Camera-type eye (tissue), 1 donor: ENCODE measurements around the gene UBAC1. TPM values are rescaled to one million over a fixed set of nuclear protein-coding genes. Genes with fewer than 3 reads are reported as not detected.

Source experiments
- total RNA-seq: library from RNA; depleted of rRNA; stranded (reverse); fragments of >200 nt; gene quantifications from one replicate; pipeline ENCODE4 v1.2.3, GENCODE V29; 2014

Gene UBAC1, protein sequence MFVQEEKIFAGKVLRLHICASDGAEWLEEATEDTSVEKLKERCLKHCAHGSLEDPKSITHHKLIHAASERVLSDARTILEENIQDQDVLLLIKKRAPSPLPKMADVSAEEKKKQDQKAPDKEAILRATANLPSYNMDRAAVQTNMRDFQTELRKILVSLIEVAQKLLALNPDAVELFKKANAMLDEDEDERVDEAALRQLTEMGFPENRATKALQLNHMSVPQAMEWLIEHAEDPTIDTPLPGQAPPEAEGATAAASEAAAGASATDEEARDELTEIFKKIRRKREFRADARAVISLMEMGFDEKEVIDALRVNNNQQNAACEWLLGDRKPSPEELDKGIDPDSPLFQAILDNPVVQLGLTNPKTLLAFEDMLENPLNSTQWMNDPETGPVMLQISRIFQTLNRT
- total RNA-seq, result 39.9 TPM

DNA sequence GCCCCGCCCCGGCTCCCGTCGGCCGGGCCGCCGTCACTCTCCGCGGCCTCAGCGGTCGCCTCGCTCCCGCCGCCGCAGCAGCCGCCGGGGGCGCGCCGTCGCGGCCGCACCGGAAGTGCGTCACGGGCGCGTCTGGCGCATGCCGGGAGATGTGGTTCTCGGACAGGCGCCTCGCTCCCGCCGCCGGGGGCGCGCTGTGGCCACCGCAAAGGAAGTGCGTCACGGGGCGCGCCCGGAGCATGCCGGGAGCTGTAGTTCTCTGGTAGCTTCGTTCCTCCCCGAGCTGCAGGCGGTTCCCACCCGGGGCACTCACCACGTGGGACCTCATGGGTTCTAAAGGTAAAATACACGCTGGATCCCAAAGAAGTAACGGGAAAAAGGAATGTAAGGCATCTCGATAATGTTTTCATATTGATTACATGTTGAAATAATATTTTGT is at the start of gene UBAC1:
Gene UBAC1 (minus strand): TSS at position 97 of the 439 bp plus-strand sequence. CDS start 211 bp downstream, outside the sequence.

GRCh38 chr9:135907431-135908092 is 53.6 kb downstream of the UBAC1 start, which contains the start of gene CAMSAP1:
CAMSAP1 (minus strand) TSS chr9:135907546; CDS start chr9:135907159, 387 bp downstream.

Other genes with a start within 250 kb of the UBAC1 start
- gene CAMSAP1, start 53.8 kb downstream of the UBAC1 start, total RNA-seq, result 123 TPM
- 9.8 TPM for gene NACC2, start 133.9 kb upstream of the UBAC1 start, total RNA-seq
- gene TMEM250, start 157.5 kb upstream of the UBAC1 start, total RNA-seq, result 23.4 TPM
- gene LHX3, start 243.8 kb upstream of the UBAC1 start, total RNA-seq, result 18.5 TPM